Uterus (tissue), 2 donors: ENCODE measurements around the gene SLC25A22.

ENCODE experiments used
- CTCF ChIP-seq, 4 experiments: fragments of 200-600 bp in 2 of 4; fragments of 450-650 bp in 2 of 4; sonication (generic) in 2 of 4; IDR thresholded peaks; one replicate each; pipeline ENCODE4 v1.5.1; 2016 to 2019; ENCODE audit warnings: antibody characterized with exemption in 4 of 4, mild to moderate bottlenecking in 2 of 4, moderate library complexity in 1 of 4
- POLR2A ChIP-seq, 2 donors: fragments of 450-650 bp; IDR thresholded peaks; one replicate each; pipeline ENCODE4 v1.6.1; 2016; ENCODE audit warnings: antibody characterized with exemption in 2 of 2, mild to moderate bottlenecking in 1 of 2, moderate library complexity in 1 of 2

- TF ChIP-seq CTCF (IDR thresholded peaks at IDR 0.05), result no peak
- no peak for TF ChIP-seq POLR2A (IDR thresholded peaks at IDR 0.05)
These were observed 26.4 kb downstream of the SLC25A22 start for GRCh38 chr11:771617-772204.
